C4-2B (cell line): ENCODE data around the gene NIT2.

Source experiments
- H3K27ac ChIP-seq: fragments of 450-650 bp; 2 replicates; pipeline ENCODE4 v1.5.1; 2017
- ZFX ChIP-seq: fragments of 450-650 bp; IDR thresholded peaks from 2 replicates; pipeline ENCODE4 v1.6.1; 2017
- TF ChIP-seq, protein P1 (sequence below): fragments of 450-650 bp; conservative IDR thresholded peaks from 2 replicates; pipeline ENCODE4 v1.5.1; 2017; ENCODE audit warnings: mild to moderate bottlenecking

The NIT2 gene, protein sequence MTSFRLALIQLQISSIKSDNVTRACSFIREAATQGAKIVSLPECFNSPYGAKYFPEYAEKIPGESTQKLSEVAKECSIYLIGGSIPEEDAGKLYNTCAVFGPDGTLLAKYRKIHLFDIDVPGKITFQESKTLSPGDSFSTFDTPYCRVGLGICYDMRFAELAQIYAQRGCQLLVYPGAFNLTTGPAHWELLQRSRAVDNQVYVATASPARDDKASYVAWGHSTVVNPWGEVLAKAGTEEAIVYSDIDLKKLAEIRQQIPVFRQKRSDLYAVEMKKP

DNA sequence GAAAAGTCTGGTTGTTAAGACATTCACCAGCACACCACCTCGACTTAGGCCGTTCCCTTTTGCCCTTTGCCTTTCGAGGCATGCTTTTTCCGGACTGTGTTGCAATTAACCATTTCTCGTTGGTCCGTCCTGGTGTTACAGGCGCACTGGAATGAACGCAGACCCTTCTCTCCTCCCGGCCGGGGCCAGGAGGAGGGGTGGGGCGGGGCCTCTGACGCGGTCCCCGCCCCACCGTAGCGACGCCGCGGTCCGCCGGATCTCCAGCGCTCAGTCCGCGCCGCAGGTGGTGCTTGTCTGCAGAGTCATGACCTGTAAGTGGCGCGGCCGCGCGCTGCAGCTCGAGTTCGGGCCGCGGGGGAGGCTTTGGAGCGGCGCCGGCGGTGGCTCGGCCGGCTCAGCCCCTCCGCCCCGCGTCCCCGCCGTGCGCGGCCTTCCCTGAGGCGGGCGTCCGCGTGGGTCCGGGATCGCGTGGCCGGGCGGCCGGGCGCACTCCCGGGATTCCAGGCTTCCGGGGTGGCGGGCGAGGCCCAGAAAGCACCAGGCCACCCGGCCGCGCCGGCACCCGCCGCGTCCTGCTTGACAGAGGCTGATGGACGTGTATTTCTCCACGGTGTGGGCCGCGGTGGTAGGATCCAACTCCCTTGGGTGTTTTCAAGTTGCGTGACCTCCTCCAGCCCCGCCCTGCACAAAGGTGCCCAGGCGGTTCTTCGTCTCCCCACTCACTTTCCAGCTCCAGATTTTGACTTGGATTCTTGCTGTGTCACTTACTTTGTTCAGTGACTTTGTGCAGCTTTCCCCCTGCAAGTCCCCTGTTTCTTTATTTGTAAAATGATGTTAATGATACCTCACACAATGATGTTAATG, at the start of gene NIT2:
NIT2 (plus strand) TSS at position 270 of the 864 bp plus-strand sequence; CDS start at position 305, 35 bp downstream.
- TF ChIP-seq, protein P1, sequence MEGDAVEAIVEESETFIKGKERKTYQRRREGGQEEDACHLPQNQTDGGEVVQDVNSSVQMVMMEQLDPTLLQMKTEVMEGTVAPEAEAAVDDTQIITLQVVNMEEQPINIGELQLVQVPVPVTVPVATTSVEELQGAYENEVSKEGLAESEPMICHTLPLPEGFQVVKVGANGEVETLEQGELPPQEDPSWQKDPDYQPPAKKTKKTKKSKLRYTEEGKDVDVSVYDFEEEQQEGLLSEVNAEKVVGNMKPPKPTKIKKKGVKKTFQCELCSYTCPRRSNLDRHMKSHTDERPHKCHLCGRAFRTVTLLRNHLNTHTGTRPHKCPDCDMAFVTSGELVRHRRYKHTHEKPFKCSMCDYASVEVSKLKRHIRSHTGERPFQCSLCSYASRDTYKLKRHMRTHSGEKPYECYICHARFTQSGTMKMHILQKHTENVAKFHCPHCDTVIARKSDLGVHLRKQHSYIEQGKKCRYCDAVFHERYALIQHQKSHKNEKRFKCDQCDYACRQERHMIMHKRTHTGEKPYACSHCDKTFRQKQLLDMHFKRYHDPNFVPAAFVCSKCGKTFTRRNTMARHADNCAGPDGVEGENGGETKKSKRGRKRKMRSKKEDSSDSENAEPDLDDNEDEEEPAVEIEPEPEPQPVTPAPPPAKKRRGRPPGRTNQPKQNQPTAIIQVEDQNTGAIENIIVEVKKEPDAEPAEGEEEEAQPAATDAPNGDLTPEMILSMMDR: peak; percentile 12; the same call in 1 of the 2 replicates
- peak; percentile 93 for TF ChIP-seq ZFX
- H3K27ac ChIP-seq: peak within 1 kb of the TSS; percentile 89

DNA sequence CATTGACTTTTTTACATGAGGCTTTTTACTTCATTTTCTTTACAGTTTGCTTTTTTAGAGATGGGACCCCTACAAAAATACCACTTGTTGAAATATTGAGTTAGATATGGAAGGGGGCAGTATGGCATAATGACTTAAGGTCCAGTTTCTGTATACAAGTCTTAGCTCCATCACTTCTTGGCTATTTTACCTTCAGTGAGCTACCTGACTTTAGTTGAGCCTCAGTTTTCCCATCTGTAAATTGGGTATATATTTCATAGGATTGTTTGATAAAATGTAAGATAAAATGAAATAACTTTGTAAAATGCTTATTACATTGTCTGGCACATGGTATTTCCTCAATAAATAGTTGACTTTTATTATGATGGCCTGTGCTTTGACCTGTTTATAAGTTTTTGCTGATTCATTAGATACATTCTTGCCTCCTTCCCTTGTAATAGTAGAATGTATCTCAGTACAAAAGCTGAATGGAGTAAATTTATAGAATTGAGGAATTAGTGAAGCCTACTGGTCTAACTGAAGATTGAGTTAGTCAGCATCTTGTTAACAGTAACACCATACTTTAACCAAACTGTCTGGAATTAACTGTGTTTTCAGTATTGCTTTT, 46.2 kb upstream of the NIT2 start:
- no peak overlapping the region for H3K27ac ChIP-seq
- TF ChIP-seq, protein P1: no peak
- TF ChIP-seq ZFX: no peak

DNA sequence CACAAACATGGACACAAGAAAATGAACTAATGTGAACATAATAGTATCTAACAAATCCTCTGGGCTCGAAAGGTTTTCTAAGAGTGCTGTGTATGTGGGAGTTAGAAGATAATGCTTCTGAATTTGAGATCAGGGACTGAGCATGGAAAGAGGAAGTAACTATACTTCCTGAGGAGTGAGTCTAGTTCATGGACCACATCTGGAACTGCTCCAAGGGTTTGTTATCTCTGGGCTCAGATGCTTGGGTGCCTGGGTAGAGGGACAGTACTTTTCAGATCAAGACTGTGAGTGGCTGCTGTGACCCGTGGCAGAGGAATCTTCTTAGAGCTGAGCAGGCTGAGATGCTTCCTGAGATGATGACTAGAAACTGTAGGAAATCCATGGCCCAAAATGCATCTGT, 45.2 kb upstream of the NIT2 start:
- TF ChIP-seq, protein P1: no peak
- no peak overlapping the region for H3K27ac ChIP-seq

DNA sequence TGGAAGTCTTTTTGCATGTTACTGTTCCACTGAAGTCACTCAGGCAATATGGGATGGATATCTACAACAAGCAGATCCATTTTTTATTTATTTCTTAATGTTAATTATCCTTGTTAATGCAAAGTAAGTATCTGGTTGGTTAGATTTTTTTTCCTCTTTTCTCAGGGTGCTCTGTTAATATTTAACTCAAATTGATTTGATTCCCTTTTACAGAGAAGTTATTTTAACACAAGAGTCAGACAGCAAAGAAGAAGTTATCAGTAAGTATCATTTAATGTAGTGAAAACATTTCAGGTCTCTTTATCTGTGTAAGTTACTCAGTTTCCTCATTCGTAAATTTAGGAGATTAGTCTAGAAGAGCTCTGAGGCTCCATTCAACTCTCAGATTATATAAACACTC, 39.5 kb upstream of the NIT2 start:
- H3K27ac ChIP-seq: no peak overlapping the region
- TF ChIP-seq ZFX: no peak
- TF ChIP-seq, protein P1: no peak

DNA sequence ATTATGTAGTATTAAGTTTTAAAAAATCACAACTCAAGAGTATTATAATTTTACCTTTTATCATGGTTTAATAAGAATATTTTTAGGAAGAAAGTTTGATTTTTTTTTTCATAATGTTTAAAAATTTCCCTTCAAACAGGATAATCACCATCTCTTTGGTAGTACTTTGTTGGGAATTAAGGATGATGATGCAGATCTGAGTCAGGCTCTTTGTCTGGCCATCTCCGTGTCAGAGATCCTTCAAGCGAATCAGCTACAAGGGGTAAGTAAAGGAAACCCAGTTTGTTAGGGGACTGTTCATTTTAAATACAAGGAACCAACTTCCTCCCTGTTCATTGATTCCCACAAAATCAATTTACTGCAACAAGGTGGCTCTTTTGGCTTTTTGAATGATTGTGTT, 36.8 kb upstream of the NIT2 start:
- no peak overlapping the region for H3K27ac ChIP-seq
- TF ChIP-seq, protein P1: no peak
- no peak for TF ChIP-seq ZFX

DNA sequence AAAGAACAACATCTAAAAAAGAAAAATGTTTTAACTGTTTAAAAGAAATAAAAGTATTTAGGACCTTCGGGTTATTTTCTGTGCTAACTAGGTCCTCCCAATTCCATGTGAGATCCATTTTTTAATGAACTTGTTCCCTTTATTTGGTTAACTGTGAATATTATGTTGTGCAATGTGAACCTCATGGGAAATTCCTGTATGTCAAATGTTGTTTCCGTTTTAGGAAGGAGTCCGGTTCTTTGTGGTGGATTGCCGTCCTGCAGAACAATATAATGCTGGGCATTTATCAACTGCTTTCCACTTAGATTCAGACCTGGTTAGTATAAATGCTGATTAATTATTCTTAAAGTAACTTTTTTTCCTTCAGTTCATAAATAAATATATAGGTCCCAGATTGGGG, 35.5 kb upstream of the NIT2 start:
- no peak overlapping the region for H3K27ac ChIP-seq
- TF ChIP-seq, protein P1: no peak
- TF ChIP-seq ZFX: no peak

DNA sequence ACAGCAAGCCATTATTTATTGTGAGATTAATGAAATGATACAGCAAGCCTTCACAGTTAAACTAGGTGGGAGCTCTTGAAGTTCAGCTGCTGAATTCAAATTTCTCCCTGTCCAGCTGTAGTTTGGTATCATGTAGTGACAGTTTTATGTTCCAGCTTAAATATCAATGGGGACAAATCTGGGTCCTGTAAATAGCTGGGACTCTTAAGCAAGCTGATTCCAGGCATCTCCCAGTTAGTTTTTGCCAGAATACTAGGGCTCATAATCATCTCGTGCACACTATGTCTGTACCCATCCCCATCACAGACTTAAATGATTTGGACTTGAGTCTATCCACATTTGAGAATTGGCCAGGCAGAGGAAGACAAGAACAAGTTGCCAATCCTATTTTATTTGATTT, 27.9 kb upstream of the NIT2 start:
- H3K27ac ChIP-seq: no peak overlapping the region
- TF ChIP-seq, protein P1: no peak
- TF ChIP-seq ZFX: no peak
